IMR-90 (cell line): ENCODE measurements around the gene SCFD2. TPM values are rescaled to one million over a fixed set of nuclear protein-coding genes. Genes with fewer than 3 reads are reported as not detected.
A peak's percentile ranks its signal among the peaks of the same experiment; 100 is the strongest.

Source experiments
- ATAC-seq: fragments of 200-7000 bp; cut with Tn5 transposase; 2 replicates; pipeline ENCODE4 v1.9.1; 2020; ENCODE audit warnings: low read depth, mild to moderate bottlenecking, moderate library complexity
- BruUV-seq: library from RNA; stranded (reverse); fragments of 400-500 nt; replicated peaks from 2 replicates; lab custom pipeline; 2021; lab: Mats Ljungman, UMichigan
- CTCF ChIA-PET: fragments of 300-600 bp; formaldehyde crosslinking; extraction: SDS; loops from one replicate; lab custom pipeline; 2021; ENCODE audit warnings: antibody characterized with exemption; lab: Yijun Ruan, JAX
- POLR2A ChIA-PET: fragments of 300-600 bp; sonication (Branson Sonifier 250); formaldehyde crosslinking; loops from one replicate; lab custom pipeline; 2022; ENCODE audit warnings: antibody characterized with exemption; ENCODE audit not compliant: unreplicated experiment; lab: Charles Lee
- DNase-seq: peaks from one replicate; pipeline ENCODE4 v3.0.0; 2013
- H2AFZ ChIP-seq: replicated peaks from 2 replicates; pipeline ENCODE3; 2013; ENCODE audit warnings: low read length, mild to moderate bottlenecking; ENCODE audit not compliant: poor library complexity
- H2AK5ac ChIP-seq: 2 replicates; pipeline ENCODE4 v1.6.1; 2013; ENCODE audit warnings: low read depth, low read length, inconsistent platforms
- H2AK9ac ChIP-seq: replicated peaks from 2 replicates; pipeline ENCODE3; 2013; ENCODE audit warnings: mild to moderate bottlenecking, low read depth, low read length, moderate library complexity; ENCODE audit not compliant: poor library complexity
- H2BK120ac ChIP-seq: 2 replicates; pipeline ENCODE4 v1.6.1; 2013; ENCODE audit warnings: low read depth, low read length, inconsistent platforms
- H2BK15ac ChIP-seq: 3 replicates; pipeline ENCODE4 v1.6.1; 2013; ENCODE audit warnings: low read depth, low read length, inconsistent platforms
- H2BK20ac ChIP-seq: 2 replicates; pipeline ENCODE4 v1.6.1; 2013; ENCODE audit warnings: low read depth, mild to moderate bottlenecking, inconsistent platforms, low read length, moderate library complexity
- H2BK5ac ChIP-seq: 2 replicates; pipeline ENCODE4 v1.6.1; 2013; ENCODE audit warnings: mild to moderate bottlenecking, low read depth, low read length, inconsistent platforms; ENCODE audit not compliant: poor library complexity, severe bottlenecking
- H3K14ac ChIP-seq: replicated peaks from 2 replicates; pipeline ENCODE4 v1.6.1; 2013; ENCODE audit warnings: low read depth, low read length, inconsistent platforms
- H3K18ac ChIP-seq: 2 replicates; pipeline ENCODE4 v1.6.1; 2013; ENCODE audit warnings: low read depth, low read length, control low read depth
- H3K23ac ChIP-seq: 2 replicates; pipeline ENCODE4 v1.6.1; 2013; ENCODE audit warnings: low read depth, low read length, inconsistent platforms
- H3K27ac ChIP-seq: 2 replicates; pipeline ENCODE4 v1.5.1; 2013; ENCODE audit warnings: mild to moderate bottlenecking, control low read depth, low read length; ENCODE audit not compliant: insufficient read depth
- H3K27me3 ChIP-seq: 2 replicates; pipeline ENCODE4 v1.6.1; 2013; ENCODE audit warnings: low read length; ENCODE audit not compliant: control insufficient read depth, insufficient read depth
- H3K36me3 ChIP-seq: 2 replicates; pipeline ENCODE4 v1.6.1; 2013; ENCODE audit warnings: low read length, mixed read lengths; ENCODE audit not compliant: control insufficient read depth, insufficient read depth
- H3K4ac ChIP-seq: 2 replicates; pipeline ENCODE4 v1.6.1; 2013; ENCODE audit warnings: low read depth, low read length, inconsistent platforms
- H3K4me1 ChIP-seq: 2 replicates; pipeline ENCODE4 v1.6.1; 2013; ENCODE audit warnings: low read length, mixed read lengths; ENCODE audit not compliant: control insufficient read depth, insufficient read depth
- H3K4me2 ChIP-seq: 2 replicates; pipeline ENCODE4 v1.6.1; 2013; ENCODE audit warnings: low read depth, mild to moderate bottlenecking, control low read depth, low read length, moderate library complexity
- H3K4me3 ChIP-seq: 2 replicates; pipeline ENCODE4 v1.5.1; 2013; ENCODE audit warnings: low read depth, mild to moderate bottlenecking, control low read depth, low read length, moderate library complexity; ENCODE audit not compliant: insufficient read depth
- H3K56ac ChIP-seq: 2 replicates; pipeline ENCODE4 v1.6.1; 2013; ENCODE audit warnings: low read length, inconsistent platforms; ENCODE audit not compliant: insufficient read depth; ENCODE audit errors: extremely low read depth
- H3K79me1 ChIP-seq, 2 experiments: 2 replicates each; pipeline ENCODE4 v1.6.1; 2013; ENCODE audit warnings: low read length in 2 of 2, inconsistent platforms in 1 of 2, low read depth in 1 of 2
- H3K9ac ChIP-seq: 2 replicates; pipeline ENCODE4 v1.6.1; 2013; ENCODE audit warnings: low read depth, low read length, control low read depth
- H3K9me1 ChIP-seq: 2 replicates; pipeline ENCODE4 v1.6.1; 2013; ENCODE audit warnings: low read length, inconsistent platforms; ENCODE audit not compliant: insufficient read depth
- H3K9me3 ChIP-seq: 2 replicates; pipeline ENCODE4 v1.6.1; 2013; ENCODE audit warnings: low read length; ENCODE audit not compliant: control insufficient read depth, insufficient read depth
- H4K20me1 ChIP-seq: 2 replicates; pipeline ENCODE4 v1.6.1; 2013; ENCODE audit warnings: low read length, inconsistent platforms; ENCODE audit not compliant: insufficient read depth
- H4K5ac ChIP-seq: 2 replicates; pipeline ENCODE4 v1.6.1; 2013; ENCODE audit warnings: mild to moderate bottlenecking, low read depth, low read length, control low read depth
- H4K8ac ChIP-seq, 2 experiments: 2 replicates each; pipeline ENCODE4 v1.6.1; 2013; ENCODE audit warnings: low read depth in 2 of 2, low read length in 2 of 2, control low read depth in 1 of 2, inconsistent platforms in 1 of 2
- H4K91ac ChIP-seq: 2 replicates; pipeline ENCODE4 v1.6.1; 2013; ENCODE audit warnings: low read depth, low read length, inconsistent platforms; ENCODE audit not compliant: insufficient read depth
- USF2 ChIP-seq: fragments of 150-350 bp; IDR thresholded peaks from 2 replicates; pipeline ENCODE4 v1.6.1; 2017; ENCODE audit warnings: mild to moderate bottlenecking, antibody characterized with exemption, low read length, low read depth
- WGBS, 2 experiments: methylation state at CpG; one replicate each; pipeline versions ENCODE4 v1.1.5 to v1.1.7; 2013; ENCODE audit warnings: missing lambda C conversion rate in 2 of 2; ENCODE audit not compliant: insufficient read length in 1 of 2; ENCODE audit errors: extremely low coverage in 2 of 2; 5-methylcytosine and 5-hydroxymethylcytosine counted together
- dilution Hi-C: fragments of 300-500 bp; cut with HindIII; formaldehyde crosslinking; loops from one replicate; pipeline ENCODE4 v1.14.3; 2018; ENCODE audit warnings: low sequenced_read_pairs; ENCODE audit not compliant: unreplicated experiment
- in situ Hi-C: fragments of 300-500 bp; cut with MboI; formaldehyde crosslinking; loops from 3 replicates; pipeline ENCODE4 v1.14.3; 2019; ENCODE audit warnings: low sequenced_read_pairs, inconsistent platforms, mixed read lengths
- intact Hi-C: fragments of 100-400 bp; cut with micrococcal nuclease; formaldehyde crosslinking; loops from 2 replicates; pipeline ENCODE4 v1.10.0; 2022
- polyA plus RNA-seq, 3 experiments: library from polyadenylated mRNA; depleted of rRNA; stranded (reverse); fragments of >200 nt; gene quantifications; 2 replicates each; pipeline ENCODE4 v1.2.3, GENCODE V29; 2012; ENCODE audit warnings: low replicate concordance in 1 of 3
- total RNA-seq: library from RNA; depleted of rRNA; stranded (reverse); fragments of >200 nt; gene quantifications from 2 replicates; pipeline ENCODE4 v1.2.3, GENCODE V29; 2012

Gene SCFD2
- total and polyA plus RNA-seq, 2 of the 4 experiments (the other 2 are of a cell fraction): 18.9 to 62.4 TPM

GRCh38 chr4:53116954-53117353 is 248.9 kb downstream of the SCFD2 start:
- ChIA-PET POLR2A (no interaction called here), CTCF (no interaction called here)
- Histone ChIP-seq H3K9ac (no peak overlapping the region), H3K9me3 (no peaks in the 10 kb centered on the region), H3K14ac (no peak overlapping the region), H2AK5ac (no peak overlapping the region), H3K56ac (no peak overlapping the region), H3K23ac (no peak overlapping the region), H3K4me2 (no peak overlapping the region), H3K27ac (no peak overlapping the region), H2BK20ac (no peak overlapping the region), H2AFZ (no peak overlapping the region), H3K4me1 (peaks cover 10% of the 10 kb centered on the region), H3K79me1 (peaks cover 4 to 7% of the 10 kb centered on the region in 2 experiments; a peak in 3 of 4 replicates), H3K4me3 (no peak overlapping the region), H2BK120ac (no peak overlapping the region), H3K9me1 (no peaks in the 10 kb centered on the region; the same call in 1 of the 2 replicates), H4K5ac (peak overlapping the region; percentile 8; the same call in 1 of the 2 replicates), H2AK9ac (no peak overlapping the region), H4K20me1 (no peaks in the 10 kb centered on the region), H3K18ac (no peak overlapping the region), H2BK15ac (no peak overlapping the region), H3K36me3 (no peaks in the 10 kb centered on the region), H4K91ac (no peak overlapping the region), H4K8ac (no peak overlapping the region), H3K27me3 (no peaks in the 10 kb centered on the region), H2BK5ac (no peak overlapping the region), H3K4ac (no peak overlapping the region)
- intact Hi-C loops: loop anchor here (5.0 kb wide), 1 partner anchor 70 kb away; no protein-coding TSS in a partner anchor
- dilution Hi-C loops: no loop called here
- WGBS, 2 experiments: no CpG with 5 or more reads among the region's 1 CpG
- in situ Hi-C loops: no loop called here
- no peak for ATAC-seq
- no peak for TF ChIP-seq USF2
- BruUV-seq: no TSS peak
- peak; percentile 52 for DNase-seq
